Endodermal cell (in vitro differentiated cells): ENCODE results near the gene MELK. TPM values are rescaled to one million over a fixed set of nuclear protein-coding genes. Genes with fewer than 3 reads are reported as not detected.

Source experiments
- DNase-seq: peaks from one replicate; pipeline ENCODE4 v3.0.0-alpha.2; 2017
- H3K27ac ChIP-seq: 2 replicates; pipeline ENCODE4 v1.5.1; 2013; ENCODE audit warnings: mild to moderate bottlenecking, low read depth, low read length, moderate library complexity
- H3K27me3 ChIP-seq: 2 replicates; pipeline ENCODE4 v1.6.1; 2013; ENCODE audit warnings: mild to moderate bottlenecking, low read length, moderate library complexity; ENCODE audit not compliant: insufficient read depth, control insufficient read depth, poor library complexity, severe bottlenecking
- H3K36me3 ChIP-seq: 2 replicates; pipeline ENCODE4 v1.7.0; 2013; ENCODE audit warnings: mild to moderate bottlenecking, low read length, moderate library complexity; ENCODE audit not compliant: control insufficient read depth, insufficient read depth
- H3K4me1 ChIP-seq: one replicate; pipeline ENCODE4 v1.7.0; 2013; ENCODE audit warnings: low read length; ENCODE audit not compliant: control insufficient read depth, insufficient read depth
- H3K4me3 ChIP-seq: 2 replicates; pipeline ENCODE4 v1.5.1; 2013; ENCODE audit warnings: mild to moderate bottlenecking, low read length, moderate library complexity
- H3K9ac ChIP-seq: 2 replicates; pipeline ENCODE4 v1.6.1; 2013; ENCODE audit warnings: mild to moderate bottlenecking, low read length, moderate library complexity; ENCODE audit not compliant: poor library complexity, severe bottlenecking; ENCODE audit errors: extremely low read depth
- H3K9me3 ChIP-seq: 2 replicates; pipeline ENCODE4 v1.6.1; 2013; ENCODE audit warnings: mild to moderate bottlenecking, low read length, moderate library complexity; ENCODE audit not compliant: control insufficient read depth
- H3K27ac Mint-ChIP-seq: 2 replicates; pipeline ENCODE4 v1.8.0; 2020; ENCODE audit warnings: mixed read lengths
- H3K27me3 Mint-ChIP-seq: 2 replicates; pipeline ENCODE4 v1.8.0; 2021; ENCODE audit warnings: mild to moderate bottlenecking, mixed read lengths; ENCODE audit not compliant: insufficient read depth
- H3K36me3 Mint-ChIP-seq: 2 replicates; pipeline ENCODE4 v1.8.0; 2020; ENCODE audit warnings: low read depth, mixed read lengths
- H3K4me1 Mint-ChIP-seq: 2 replicates; pipeline ENCODE4 v1.8.0; 2020; ENCODE audit warnings: mixed read lengths
- H3K4me3 Mint-ChIP-seq: 2 replicates; pipeline ENCODE4 v1.8.0; 2020; ENCODE audit warnings: mild to moderate bottlenecking, moderate library complexity, mixed read lengths
- H3K9me3 Mint-ChIP-seq: 2 replicates; pipeline ENCODE4 v1.8.0; 2020; ENCODE audit warnings: mild to moderate bottlenecking, mixed read lengths
- WGBS, 2 experiments: methylation state at CpG; one replicate each; pipeline versions ENCODE4 v1.1.5 to v1.1.7; 2013; ENCODE audit warnings: missing lambda C conversion rate in 2 of 2, mixed read lengths in 1 of 2; ENCODE audit not compliant: insufficient coverage in 1 of 2, insufficient read length in 1 of 2; 5-methylcytosine and 5-hydroxymethylcytosine counted together
- total RNA-seq, 2 donors: library from RNA; stranded (reverse); fragmentation: NEBNext Ultra II Directional in 1 of 2; extraction: Animal tissue kit (Norgen Biotek cat#: 25700) in 1 of 2; gene quantifications; 2 replicates in 1 of 2; 3 replicates in 1 of 2; pipeline ENCODE4 v1.2.1, GENCODE V29; 2021
- TF ChIP-seq, protein P1 (sequence below): fragments of 200-600 bp; sonication (generic); conservative IDR thresholded peaks from 2 replicates; pipeline ENCODE4 v1.5.0; 2021; ENCODE audit warnings: antibody characterized with exemption, mild to moderate bottlenecking

The MELK gene
- total RNA-seq, 2 donors from 2014 or later: 45.6 to 88.9 TPM

DNA sequence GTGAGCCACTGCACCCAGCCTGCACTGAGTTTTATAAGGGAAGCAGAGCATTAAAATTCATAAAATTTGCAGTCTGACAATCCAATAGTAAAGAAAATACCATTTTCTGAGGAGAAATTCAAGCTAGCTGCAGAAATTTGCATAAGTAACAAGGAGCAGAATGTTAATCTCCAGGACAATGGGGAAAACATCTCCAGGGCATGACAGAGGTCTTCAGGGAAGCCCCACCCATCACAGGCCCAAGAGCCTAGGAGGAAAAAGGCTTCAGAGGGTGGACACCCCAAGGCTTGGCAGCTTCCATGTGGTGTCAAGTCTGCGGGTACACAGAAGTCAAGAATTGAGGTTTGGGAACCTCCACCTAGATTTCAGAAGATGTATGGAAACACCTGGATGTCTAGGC lies 37.6 kb upstream of the MELK start:
- Histone ChIP-seq H3K27me3 (no peaks in the 10 kb centered on the region), H3K4me3 (no peak overlapping the region), H3K36me3 (no peaks in the 10 kb centered on the region), H3K27ac (no peak overlapping the region), H3K9me3 (no peaks in the 10 kb centered on the region), H3K4me1 (no peaks in the 10 kb centered on the region), H3K9ac (no peak overlapping the region)
- peaks cover 6% of the 10 kb centered on the region for H3K9me3 Mint-ChIP-seq
- WGBS, 2 experiments: 85 to 100% methylated on average over 1 of the region's 1 CpG
- H3K36me3 Mint-ChIP-seq: no peaks in the 10 kb centered on the region
- no peaks in the 10 kb centered on the region for H3K4me1 Mint-ChIP-seq
- no peak overlapping the region for H3K4me3 Mint-ChIP-seq
- no peak overlapping the region for H3K27ac Mint-ChIP-seq
- TF ChIP-seq, protein P1, sequence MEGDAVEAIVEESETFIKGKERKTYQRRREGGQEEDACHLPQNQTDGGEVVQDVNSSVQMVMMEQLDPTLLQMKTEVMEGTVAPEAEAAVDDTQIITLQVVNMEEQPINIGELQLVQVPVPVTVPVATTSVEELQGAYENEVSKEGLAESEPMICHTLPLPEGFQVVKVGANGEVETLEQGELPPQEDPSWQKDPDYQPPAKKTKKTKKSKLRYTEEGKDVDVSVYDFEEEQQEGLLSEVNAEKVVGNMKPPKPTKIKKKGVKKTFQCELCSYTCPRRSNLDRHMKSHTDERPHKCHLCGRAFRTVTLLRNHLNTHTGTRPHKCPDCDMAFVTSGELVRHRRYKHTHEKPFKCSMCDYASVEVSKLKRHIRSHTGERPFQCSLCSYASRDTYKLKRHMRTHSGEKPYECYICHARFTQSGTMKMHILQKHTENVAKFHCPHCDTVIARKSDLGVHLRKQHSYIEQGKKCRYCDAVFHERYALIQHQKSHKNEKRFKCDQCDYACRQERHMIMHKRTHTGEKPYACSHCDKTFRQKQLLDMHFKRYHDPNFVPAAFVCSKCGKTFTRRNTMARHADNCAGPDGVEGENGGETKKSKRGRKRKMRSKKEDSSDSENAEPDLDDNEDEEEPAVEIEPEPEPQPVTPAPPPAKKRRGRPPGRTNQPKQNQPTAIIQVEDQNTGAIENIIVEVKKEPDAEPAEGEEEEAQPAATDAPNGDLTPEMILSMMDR: no peak
- no peak for DNase-seq
- no peaks in the 10 kb centered on the region for H3K27me3 Mint-ChIP-seq

DNA sequence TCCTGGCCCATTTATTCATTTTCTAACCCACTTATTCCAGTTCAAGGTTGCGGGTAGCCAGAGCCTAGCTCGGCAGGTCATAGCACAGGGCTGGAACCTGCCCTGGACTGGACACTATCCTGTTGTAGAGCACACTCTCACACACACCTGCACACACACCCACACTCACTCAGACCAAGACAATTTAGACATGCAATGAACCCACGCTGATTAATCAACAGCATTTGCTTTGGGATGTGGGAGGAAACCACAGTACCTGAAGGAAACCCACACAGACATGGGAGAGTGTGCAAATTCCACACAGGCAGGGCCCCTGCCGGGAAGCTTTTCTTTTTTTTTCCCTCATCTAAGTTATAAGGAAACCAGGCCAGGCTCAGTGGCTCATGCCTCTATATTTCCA lies 34.8 kb upstream of the MELK start:
- Histone ChIP-seq H3K27ac (no peak overlapping the region), H3K36me3 (no peaks in the 10 kb centered on the region), H3K9ac (no peak overlapping the region), H3K4me3 (no peak overlapping the region), H3K4me1 (no peaks in the 10 kb centered on the region), H3K27me3 (no peaks in the 10 kb centered on the region), H3K9me3 (no peaks in the 10 kb centered on the region)
- Mint-ChIP-seq H3K9me3 (peaks cover 6% of the 10 kb centered on the region), H3K27ac (no peak overlapping the region), H3K36me3 (no peaks in the 10 kb centered on the region), H3K27me3 (no peaks in the 10 kb centered on the region), H3K4me3 (no peak overlapping the region), H3K4me1 (no peaks in the 10 kb centered on the region)
- TF ChIP-seq, protein P1: no peak
- no peak for DNase-seq
- 85 to 96% methylated on average over 2 to 4 of the region's 4 CpGs for WGBS, 2 experiments

GRCh38 chr9:36542355-36542754 lies 30.3 kb upstream of the MELK start:
- Mint-ChIP-seq H3K4me3 (no peak overlapping the region), H3K9me3 (no peaks in the 10 kb centered on the region), H3K27me3 (no peaks in the 10 kb centered on the region), H3K4me1 (no peaks in the 10 kb centered on the region), H3K36me3 (no peaks in the 10 kb centered on the region), H3K27ac (no peak overlapping the region)
- Histone ChIP-seq H3K27ac (no peak overlapping the region), H3K9me3 (no peaks in the 10 kb centered on the region), H3K4me1 (no peaks in the 10 kb centered on the region), H3K4me3 (no peak overlapping the region), H3K36me3 (no peaks in the 10 kb centered on the region), H3K27me3 (no peaks in the 10 kb centered on the region), H3K9ac (no peak overlapping the region)
- WGBS, 2 experiments: 86 to 90% methylated on average over 6 to 7 of the region's 7 CpGs
- TF ChIP-seq, protein P1: peak; percentile 61
- peak; percentile 75 for DNase-seq
